ENCODE data around the gene PHYHIPL. TPM values are rescaled to one million over a fixed set of nuclear protein-coding genes. Genes with fewer than 3 reads are reported as not detected.

The PHYHIPL gene
- total and polyA plus RNA-seq, 2 of the 8 experiments (the other 6 are each of a cell fraction or from before 2014, with no cell fraction given) = 0.23 to 0.48 TPM

GRCh38 chr10:59265141-59265540, 88.7 kb downstream of the PHYHIPL start:
- H2BK20ac ChIP-seq (ENCODE audit: low read length) = no peak overlapping the region
- no peaks in the 10 kb centered on the region for H3K79me1 ChIP-seq (ENCODE audit: low read depth, low read length)
- no peaks in the 10 kb centered on the region for H3K79me2 ChIP-seq (ENCODE audit: control insufficient read depth in 1 of 2, insufficient read depth in 2 of 2, low read length in 2 of 2)
- no peak overlapping the region for H2BK120ac ChIP-seq (replicated peaks; ENCODE audit: low read depth, low read length)
- H2AK5ac ChIP-seq (ENCODE audit: low read depth, low read length) = no peak overlapping the region
- POLR2A ChIA-PET (ENCODE audit: partially characterized antibody) = no interaction called here
- FAIRE-seq (no peak), DNase-seq (ENCODE audit: low read depth in 1 of 2, low spot score in 2 of 2) (no peak)
- no peaks in the 10 kb centered on the region for H3K23me2 ChIP-seq (ENCODE audit: low read depth, low read length)
- no peak overlapping the region for H4K91ac ChIP-seq (replicated peaks; ENCODE audit: insufficient read length, low read length)
- H3K56ac ChIP-seq (replicated peaks; ENCODE audit: insufficient read length, low read depth, low read length) = no peak overlapping the region
- CTCF ChIA-PET (ENCODE audit: partially characterized antibody) = interaction anchor here (0.9 kb wide), 1 partner anchor 368 kb away, joined by 3 read pairs; no protein-coding TSS in a partner anchor
- H2BK5ac ChIP-seq (ENCODE audit: low read depth, low read length) = no peak overlapping the region
- H3K4me3 ChIP-seq (ENCODE audit: extremely low read depth in 1 of 4, insufficient read depth in 2 of 4, low read depth in 3 of 4, low read length in 4 of 4) = no peak overlapping the region
- H4K20me1 ChIP-seq (replicated peaks in 1 of 2; ENCODE audit: control insufficient read depth in 1 of 2, insufficient read depth in 2 of 2, low read length in 2 of 2) = no peaks in the 10 kb centered on the region
- H3K9me3 ChIP-seq (ENCODE audit: insufficient read depth in 2 of 2, low read depth in 1 of 2, low read length in 1 of 2) = no peaks in the 10 kb centered on the region
- no peak overlapping the region for H3K14ac ChIP-seq (ENCODE audit: insufficient read length)
- no peak overlapping the region for H3K23ac ChIP-seq (ENCODE audit: insufficient read length)
- H3K36me3 ChIP-seq (ENCODE audit: control insufficient read depth in 2 of 4, insufficient read depth in 4 of 4, low read length in 3 of 4) = no peaks in the 10 kb centered on the region
- H3K4me1 ChIP-seq (replicated peaks in 1 of 4; ENCODE audit: control insufficient read depth in 3 of 4, insufficient read depth in 4 of 4, low read length in 3 of 4) = no peaks in the 10 kb centered on the region
- no peak for TF ChIP-seq CHD1 (IDR thresholded peaks at IDR 0.05; ENCODE audit: low read depth, low read length)
- no peak for TF ChIP-seq RAD21 (IDR thresholded peaks at IDR 0.05 in 1 of 2, conservative IDR thresholded peaks at IDR 0.05 in 1 of 2; ENCODE audit: low read depth in 2 of 2, low read length in 2 of 2)
- no peak for TF ChIP-seq NRF1 (IDR thresholded peaks at IDR 0.05; ENCODE audit: low read depth, low read length)
- TF ChIP-seq FOSL1 (IDR thresholded peaks at IDR 0.05; ENCODE audit: insufficient read depth, low read depth, low read length) = no peak
- TF ChIP-seq SIRT6 (IDR thresholded peaks at IDR 0.05; ENCODE audit: low read length) = no peak
- no peak for TF ChIP-seq E2F6 (IDR thresholded peaks at IDR 0.05)
- no peak for TF ChIP-seq PHF8 (conservative IDR thresholded peaks at IDR 0.05; ENCODE audit: low read depth, low read length)
- no peak for TF ChIP-seq HDAC6 (IDR thresholded peaks at IDR 0.05; ENCODE audit: low read depth, low read length)
- no peak for TF ChIP-seq MAFK (IDR thresholded peaks at IDR 0.05; ENCODE audit: low read depth, low read length)
- TF ChIP-seq TAF1 (IDR thresholded peaks at IDR 0.05; ENCODE audit: low read depth, low read length) = no peak
- no peak for TF ChIP-seq TBP (IDR thresholded peaks at IDR 0.05; ENCODE audit: low read depth, low read length)
- H3K27me3 ChIP-seq (replicated peaks in 1 of 4; ENCODE audit: control insufficient read depth in 3 of 4, extremely low read depth in 1 of 4, insufficient read depth in 3 of 4, low read length in 3 of 4) = no peaks in the 10 kb centered on the region
- no peak overlapping the region for H2BK12ac ChIP-seq (ENCODE audit: low read depth, low read length)
- H3K9ac ChIP-seq (replicated peaks in 1 of 4; ENCODE audit: extremely low read depth in 1 of 4, low read depth in 3 of 4, low read length in 3 of 4) = no peak overlapping the region
- H3K4me2 ChIP-seq (ENCODE audit: insufficient read depth in 1 of 2, low read depth in 2 of 2, low read length in 2 of 2) = no peak overlapping the region
- no peak overlapping the region for H3K18ac ChIP-seq (ENCODE audit: extremely low read depth, low read length)
- H3K27ac ChIP-seq (ENCODE audit: low read depth, low read length) = no peak overlapping the region
- no peak overlapping the region for H4K8ac ChIP-seq (ENCODE audit: extremely low read depth, insufficient read depth, low read length)
- no peak overlapping the region for H3K4ac ChIP-seq (replicated peaks; ENCODE audit: insufficient read length, low read depth, low read length)
- H4K5ac ChIP-seq (ENCODE audit: insufficient read length, low read depth, low read length) = no peak overlapping the region
- 72% methylated on average over 3 of the region's 5 CpGs; no CpG with 5 or more reads in 1 of the 2 experiments for WGBS, 2 experiments (ENCODE audit: extremely low coverage in 1 of 2, insufficient coverage in 1 of 2, insufficient read length in 1 of 2, insufficient replicate concordance in 2 of 2, low coverage in 1 of 2, low lambda C conversion rate in 2 of 2, missing lambda C conversion rate in 1 of 2)
- no peak overlapping the region for H2BK15ac ChIP-seq (ENCODE audit: low read length)
- no peak overlapping the region for H2AFZ ChIP-seq (ENCODE audit: low read length)
